Activated T-helper 1 cell treated with anti-CD3 and anti-CD28 coated beads, Interleukin-12 subunit alpha, Interleukin-12 subunit beta, Interleukin-2, Interleukin-4 antibody, amounts not matched to agents 30 ng/mL and 10 ng/mL and 1 ng/mL, durations not matched to agents 14 hours and 24 hours and 36 hours (primary cell): ENCODE data around the gene PLAA. TPM values are rescaled to one million over a fixed set of nuclear protein-coding genes. Genes with fewer than 3 reads are reported as not detected.

ENCODE experiments used
- total RNA-seq: library from RNA; stranded (reverse); gene quantifications from 2 replicates; pipeline ENCODE4 v1.2.3, GENCODE V29; 2022

The PLAA gene
- total RNA-seq, 1 donor from 2014 or later = 46.9 TPM

Other genes starting within 250 kb of the PLAA start
- 19.1 and 19.8 TPM in 2 replicates for gene CAAP1, start 54.4 kb downstream of the PLAA start, total RNA-seq
- gene IFT74, start 9.2 kb upstream of the PLAA start, total RNA-seq = 7.9 and 9.5 TPM in 2 replicates
- gene LRRC19, start 58.4 kb upstream of the PLAA start, total RNA-seq = not detected in 2 replicates
- not detected in 2 replicates for gene TEK, start 162.0 kb upstream of the PLAA start, total RNA-seq